Omental fat pad (tissue), 4 donors: ENCODE measurements around the gene CDH18. TPM values are rescaled to one million over a fixed set of nuclear protein-coding genes. Genes with fewer than 3 reads are reported as not detected.

Experiments
- ATAC-seq: fragments of 150-250 bp; one replicate; pipeline ENCODE4 v1.9.1; 2016; ENCODE audit warnings: mild to moderate bottlenecking, moderate library complexity; ENCODE audit not compliant: low FRiP score
- DNase-seq: peaks from one replicate; pipeline ENCODE4 v3.0.0-alpha.2; 2019; ENCODE audit warnings: low spot score
- total RNA-seq, 4 donors: library from RNA; depleted of rRNA; stranded (reverse); fragments of >200 nt; gene quantifications; one replicate each; pipeline ENCODE4 v1.1.0, GENCODE V29; 2016
- TF ChIP-seq, protein P1 (sequence below), 3 donors: fragments of 450-650 bp; IDR thresholded peaks; one replicate each; pipeline ENCODE4 v1.5.1; 2016 to 2017; ENCODE audit warnings: antibody characterized with exemption in 3 of 3, mild to moderate bottlenecking in 3 of 3, moderate library complexity in 2 of 3

CDH18 gene
- total RNA-seq, 4 donors from 2014 or later, result not detected

DNA sequence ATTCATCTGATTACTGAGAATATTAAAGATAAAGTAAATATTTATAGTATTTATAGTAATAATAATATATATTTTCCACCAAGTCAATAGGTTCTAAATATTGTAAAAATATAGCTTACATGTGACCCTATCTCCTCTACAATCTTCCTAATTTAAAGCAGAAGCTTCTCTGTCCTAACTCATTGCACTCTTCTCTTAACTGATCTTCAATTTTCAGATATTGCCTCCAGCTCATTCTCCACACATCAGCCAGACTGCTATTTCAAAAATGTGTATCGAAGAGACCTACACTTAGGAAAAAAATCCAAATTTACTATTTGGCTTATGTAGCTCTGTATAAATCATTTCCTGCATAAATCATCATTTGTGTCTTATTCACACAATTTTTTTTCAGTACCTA, 47.8 kb downstream of the CDH18 start:
- no peak for ATAC-seq
- DNase-seq, result no peak
- TF ChIP-seq, protein P1, sequence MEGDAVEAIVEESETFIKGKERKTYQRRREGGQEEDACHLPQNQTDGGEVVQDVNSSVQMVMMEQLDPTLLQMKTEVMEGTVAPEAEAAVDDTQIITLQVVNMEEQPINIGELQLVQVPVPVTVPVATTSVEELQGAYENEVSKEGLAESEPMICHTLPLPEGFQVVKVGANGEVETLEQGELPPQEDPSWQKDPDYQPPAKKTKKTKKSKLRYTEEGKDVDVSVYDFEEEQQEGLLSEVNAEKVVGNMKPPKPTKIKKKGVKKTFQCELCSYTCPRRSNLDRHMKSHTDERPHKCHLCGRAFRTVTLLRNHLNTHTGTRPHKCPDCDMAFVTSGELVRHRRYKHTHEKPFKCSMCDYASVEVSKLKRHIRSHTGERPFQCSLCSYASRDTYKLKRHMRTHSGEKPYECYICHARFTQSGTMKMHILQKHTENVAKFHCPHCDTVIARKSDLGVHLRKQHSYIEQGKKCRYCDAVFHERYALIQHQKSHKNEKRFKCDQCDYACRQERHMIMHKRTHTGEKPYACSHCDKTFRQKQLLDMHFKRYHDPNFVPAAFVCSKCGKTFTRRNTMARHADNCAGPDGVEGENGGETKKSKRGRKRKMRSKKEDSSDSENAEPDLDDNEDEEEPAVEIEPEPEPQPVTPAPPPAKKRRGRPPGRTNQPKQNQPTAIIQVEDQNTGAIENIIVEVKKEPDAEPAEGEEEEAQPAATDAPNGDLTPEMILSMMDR (IDR thresholded peaks at IDR 0.05), result no peak

DNA sequence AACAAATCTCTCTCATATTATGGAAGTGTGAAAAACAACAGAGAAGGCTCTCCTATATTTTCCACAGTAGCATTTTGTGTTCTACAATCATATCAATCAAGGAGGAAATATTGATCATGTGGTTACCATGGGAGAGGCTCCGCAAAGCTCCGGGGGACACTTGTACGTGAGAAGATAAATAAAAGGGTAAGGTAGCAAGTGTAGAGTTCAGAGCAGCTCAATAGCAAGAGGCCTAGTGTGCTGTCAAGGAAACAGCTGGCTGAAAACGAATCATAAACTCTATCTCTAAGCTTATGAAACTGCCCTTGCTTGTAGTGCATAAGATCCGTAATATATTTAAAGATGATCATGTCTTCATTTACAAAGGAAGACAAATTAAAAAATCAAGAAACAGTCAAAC, 57.5 kb downstream of the CDH18 start:
- ATAC-seq (no peak), DNase-seq (no peak)
- TF ChIP-seq, protein P1 (IDR thresholded peaks at IDR 0.05), result no peak

DNA sequence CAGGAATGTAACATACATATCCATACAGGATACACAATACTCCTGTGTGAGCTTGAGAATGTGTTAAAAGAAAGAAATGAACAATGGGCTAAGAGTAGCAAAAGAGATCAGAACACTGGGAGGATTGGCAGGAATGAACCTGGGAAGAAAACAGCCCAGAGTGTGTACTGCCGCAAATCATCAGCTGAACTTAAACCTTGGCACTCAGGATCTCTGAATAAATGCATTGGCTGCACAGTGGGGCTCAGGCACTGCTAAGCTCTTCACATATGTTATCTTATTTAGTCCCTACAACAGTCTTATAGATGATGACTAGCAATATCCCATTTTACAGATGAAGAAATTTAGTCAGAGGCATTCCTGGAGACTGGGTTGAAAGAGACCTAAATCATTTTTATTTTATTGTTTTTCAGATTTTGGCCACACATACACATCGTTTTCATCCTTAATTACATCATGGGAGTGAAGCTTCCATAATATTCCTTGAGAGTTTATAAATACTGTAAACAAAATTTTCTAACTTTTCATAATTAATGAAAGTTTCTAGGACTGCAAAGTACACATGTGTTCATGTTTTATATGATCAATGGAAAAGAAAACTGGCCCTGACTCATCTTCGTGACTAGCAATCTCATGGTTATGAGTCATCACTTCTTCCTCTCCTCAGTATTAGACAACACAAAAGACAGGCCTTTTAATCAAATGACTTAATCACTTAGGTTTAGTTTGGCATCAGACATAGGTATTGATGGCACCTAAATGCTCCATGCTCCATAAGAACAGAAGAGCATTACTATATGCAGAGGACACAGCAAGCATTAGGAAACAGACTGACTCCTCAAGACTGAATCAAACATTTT, 59.2 kb downstream of the CDH18 start:
- no peak for DNase-seq
- TF ChIP-seq, protein P1 (IDR thresholded peaks at IDR 0.05), result no peak
- no peak for ATAC-seq

DNA sequence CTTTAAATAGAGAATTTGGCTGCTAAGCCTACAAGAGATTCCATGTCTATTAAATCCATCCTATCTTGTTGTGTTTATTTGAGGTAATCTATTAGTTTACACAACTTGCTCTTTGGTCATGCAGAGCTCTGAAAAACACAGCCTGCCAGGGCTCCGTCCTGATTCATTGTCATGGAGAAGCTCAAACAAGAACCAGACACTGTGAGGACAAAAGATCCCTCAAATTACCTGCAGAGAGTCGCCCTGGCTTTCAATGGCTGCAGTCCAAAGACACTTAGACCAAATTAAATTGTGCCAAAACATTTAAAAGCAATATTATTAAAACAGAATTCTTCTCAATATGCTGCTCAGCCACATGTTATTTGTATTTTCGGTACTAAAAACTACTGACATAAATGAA, 60.1 kb downstream of the CDH18 start:
- DNase-seq (no peak), ATAC-seq (no peak)
- TF ChIP-seq, protein P1 (IDR thresholded peaks at IDR 0.05), result no peak

DNA sequence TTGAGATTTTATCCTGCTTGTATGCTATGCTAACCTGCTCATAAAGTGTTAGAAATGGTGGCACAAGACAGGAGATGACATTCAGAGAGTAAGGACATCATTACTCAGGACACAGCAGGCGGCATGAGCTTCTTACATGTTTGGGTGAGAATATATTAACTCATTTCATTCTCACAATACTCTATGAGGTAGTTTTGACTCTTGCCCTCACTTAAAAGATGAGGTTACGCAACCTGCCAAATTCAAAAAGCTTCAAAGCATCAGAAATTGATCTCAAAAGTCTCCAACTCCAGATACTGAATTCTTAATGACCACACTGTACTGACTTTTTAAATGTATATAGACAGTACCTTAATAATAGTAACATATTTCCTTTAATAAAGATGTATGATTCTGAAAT, 60.8 kb downstream of the CDH18 start:
- ATAC-seq (no peak), DNase-seq (no peak)
- TF ChIP-seq, protein P1 (IDR thresholded peaks at IDR 0.05), result no peak

DNA sequence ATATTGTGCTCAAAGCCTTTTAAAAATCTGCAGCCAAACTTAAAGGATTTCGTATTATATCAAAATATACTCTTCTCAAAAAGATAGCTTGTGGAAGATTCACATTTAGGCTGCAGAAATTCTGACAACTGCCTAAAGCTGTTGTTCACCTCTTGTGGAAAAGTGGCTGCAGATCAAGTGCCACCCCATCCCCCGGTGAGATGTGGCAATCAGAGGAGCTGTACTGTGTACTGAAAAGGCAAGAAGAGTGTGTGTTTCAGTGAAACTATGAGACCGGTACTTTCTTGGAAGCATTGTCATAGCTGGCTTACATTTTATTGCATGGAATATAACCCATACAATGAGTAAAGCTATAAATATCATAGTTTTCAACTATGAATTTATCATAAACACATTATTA, 64.3 kb downstream of the CDH18 start:
- DNase-seq (no peak), ATAC-seq (no peak)
- TF ChIP-seq, protein P1 (IDR thresholded peaks at IDR 0.05), result no peak

DNA sequence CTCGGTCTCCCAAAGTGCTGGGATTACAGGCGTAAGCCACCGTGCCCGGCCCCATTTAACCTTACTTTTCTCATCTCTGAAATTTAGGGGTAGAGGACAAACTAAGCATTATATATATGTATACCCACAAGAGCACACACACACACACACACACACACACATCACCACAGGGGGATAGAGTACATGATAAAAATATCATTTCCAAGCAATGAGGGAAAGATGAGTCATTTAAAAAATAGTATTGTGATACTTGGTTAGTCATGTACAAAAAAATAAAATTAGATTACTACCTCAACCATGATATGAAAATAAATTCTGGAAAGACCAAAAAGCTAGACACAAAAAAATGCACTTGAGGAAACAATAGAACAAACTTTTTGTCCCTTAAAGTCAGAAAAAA, 67.2 kb downstream of the CDH18 start:
- TF ChIP-seq, protein P1 (IDR thresholded peaks at IDR 0.05), result no peak
- DNase-seq (no peak), ATAC-seq (no peak)
